Neuronal stem cell (in vitro differentiated cells): Measurements from ENCODE around the gene NSMCE1.

Experiments used
- DNase-seq: peaks from one replicate; pipeline ENCODE4 v3.0.0-alpha.2; 2013; ENCODE audit warnings: low spot score
- H2AFZ ChIP-seq: one replicate; pipeline ENCODE4 v1.6.1; 2013; ENCODE audit warnings: mild to moderate bottlenecking, low read length, inconsistent platforms
- H2AK5ac ChIP-seq: 2 replicates; pipeline ENCODE4 v1.6.1; 2013; ENCODE audit warnings: low read depth, mild to moderate bottlenecking, inconsistent platforms, low read length, moderate library complexity, mixed read lengths
- H2BK120ac ChIP-seq: 2 replicates; pipeline ENCODE4 v1.6.1; 2013; ENCODE audit warnings: low read depth, mild to moderate bottlenecking, inconsistent platforms, low read length, moderate library complexity, mixed read lengths
- H2BK12ac ChIP-seq: one replicate; pipeline ENCODE4 v1.6.1; 2013; ENCODE audit warnings: low read length, inconsistent platforms
- H2BK15ac ChIP-seq: 2 replicates; pipeline ENCODE4 v1.6.1; 2013; ENCODE audit warnings: mild to moderate bottlenecking, low read length, inconsistent platforms, mixed read lengths
- H2BK5ac ChIP-seq: one replicate; pipeline ENCODE4 v1.6.1; 2013; ENCODE audit warnings: inconsistent platforms, mild to moderate bottlenecking, low read length, moderate library complexity
- H3K14ac ChIP-seq: one replicate; pipeline ENCODE4 v1.6.1; 2013; ENCODE audit warnings: low read length, inconsistent platforms
- H3K18ac ChIP-seq: 2 replicates; pipeline ENCODE4 v1.6.1; 2013; ENCODE audit warnings: low read length, inconsistent platforms
- H3K23ac ChIP-seq: 2 replicates; pipeline ENCODE4 v1.6.1; 2013; ENCODE audit warnings: low read depth, mild to moderate bottlenecking, mixed read lengths, low read length, inconsistent platforms; ENCODE audit not compliant: poor library complexity
- H3K27ac ChIP-seq: replicated peaks from 3 replicates; pipeline ENCODE4 v1.5.1; 2013; ENCODE audit warnings: low read length, inconsistent platforms
- H3K27me3 ChIP-seq, 3 experiments: 2 replicates each; pipeline ENCODE4 v1.6.1; 2013; ENCODE audit warnings: low read length in 3 of 3, mild to moderate bottlenecking in 2 of 3, inconsistent platforms in 1 of 3, low read depth in 1 of 3, mixed read lengths in 1 of 3, moderate library complexity in 1 of 3; ENCODE audit not compliant: control insufficient read depth in 3 of 3, insufficient read depth in 3 of 3
- H3K36me3 ChIP-seq, 2 donors: replicated peaks in 1 of 2; 2 replicates each; pipeline ENCODE4 v1.6.1; 2013; ENCODE audit warnings: low read length in 2 of 2; ENCODE audit not compliant: control insufficient read depth in 2 of 2, insufficient read depth in 2 of 2
- H3K4ac ChIP-seq: 2 replicates; pipeline ENCODE4 v1.6.1; 2013; ENCODE audit warnings: inconsistent platforms, mild to moderate bottlenecking, low read length, moderate library complexity
- H3K4me1 ChIP-seq, 2 donors: 1 replicate in 1 of 2; 2 replicates in 1 of 2; pipeline ENCODE4 v1.6.1; 2013; ENCODE audit warnings: low read length in 2 of 2, low read depth in 1 of 2; ENCODE audit not compliant: control insufficient read depth in 2 of 2, insufficient read depth in 1 of 2
- H3K4me2 ChIP-seq: one replicate; pipeline ENCODE4 v1.6.1; 2013; ENCODE audit warnings: mild to moderate bottlenecking, low read length, inconsistent platforms; ENCODE audit not compliant: insufficient read depth, poor library complexity, severe bottlenecking
- H3K4me3 ChIP-seq, 2 donors: 2 replicates each; pipeline ENCODE4 v1.5.1; 2013; ENCODE audit warnings: low read length in 2 of 2, mild to moderate bottlenecking in 2 of 2, inconsistent platforms in 1 of 2, moderate library complexity in 1 of 2
- H3K79me1 ChIP-seq: one replicate; pipeline ENCODE4 v1.6.1; 2013; ENCODE audit warnings: low read depth, mild to moderate bottlenecking, inconsistent platforms, low read length, moderate library complexity
- H3K9ac ChIP-seq: one replicate; pipeline ENCODE4 v1.6.1; 2013; ENCODE audit warnings: mild to moderate bottlenecking, low read depth, low read length, inconsistent platforms; ENCODE audit not compliant: poor library complexity
- H3K9me3 ChIP-seq, 2 donors: replicated peaks in 1 of 2; 2 replicates each; pipeline versions ENCODE3 to v1.6.1; 2013; ENCODE audit warnings: low read length in 2 of 2, mild to moderate bottlenecking in 2 of 2, inconsistent platforms in 1 of 2, low read depth in 1 of 2, mixed read lengths in 1 of 2, moderate library complexity in 1 of 2; ENCODE audit not compliant: control insufficient read depth in 2 of 2, insufficient read depth in 1 of 2
- H4K8ac ChIP-seq: one replicate; pipeline ENCODE4 v1.6.1; 2013; ENCODE audit warnings: low read depth, mild to moderate bottlenecking, inconsistent platforms, low read length, moderate library complexity
- H4K91ac ChIP-seq: one replicate; pipeline ENCODE4 v1.6.1; 2013; ENCODE audit warnings: low read length, low read depth, mild to moderate bottlenecking, inconsistent platforms; ENCODE audit not compliant: poor library complexity
- WGBS, 2 donors: extraction: QIAGEN DNeasy Blood & Tissue Kit; methylation state at CpG; one replicate each; pipeline ENCODE4 v1.1.7; 2013; ENCODE audit warnings: missing lambda C conversion rate in 2 of 2, mixed read lengths in 1 of 2; ENCODE audit not compliant: insufficient read length in 2 of 2, insufficient replicate concordance in 1 of 2; ENCODE audit errors: extremely low coverage in 2 of 2; 5-methylcytosine and 5-hydroxymethylcytosine counted together

The NSMCE1 gene

DNA sequence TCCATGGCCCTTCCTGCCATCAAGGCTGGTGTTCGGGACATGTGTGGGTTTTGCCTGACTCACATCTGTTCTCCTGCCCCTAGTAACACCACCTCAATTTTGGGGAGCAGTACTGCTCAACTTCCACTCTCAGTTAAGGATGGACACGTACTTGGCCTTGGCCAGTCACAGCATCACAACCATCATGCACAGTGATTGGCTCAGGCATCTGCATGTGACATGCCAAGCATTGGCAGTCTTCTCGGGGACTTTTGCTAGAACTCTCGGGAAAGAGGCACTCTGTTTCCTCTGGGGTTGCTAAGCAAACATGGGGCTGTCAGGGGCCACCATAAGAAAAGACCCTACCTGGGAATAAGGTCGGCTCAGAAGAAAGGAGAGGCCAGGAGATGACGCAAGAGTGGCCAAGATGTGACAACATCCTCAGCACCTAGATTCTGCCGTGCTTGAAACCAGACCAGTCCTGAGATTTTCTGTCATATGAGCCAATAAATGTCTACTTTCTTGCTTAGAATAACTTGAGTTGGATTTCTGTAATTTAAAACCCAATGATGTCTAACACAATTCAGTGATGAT is 77.1 kb downstream of the NSMCE1 start:
- WGBS, 2 donors: no CpG with 5 or more reads among the region's 7 CpGs
- no peak overlapping the region for H3K9ac ChIP-seq
- H3K14ac ChIP-seq: no peak overlapping the region
- H3K23ac ChIP-seq: no peak overlapping the region
- no peaks in the 10 kb centered on the region for H3K4me1 ChIP-seq
- no peaks in the 10 kb centered on the region for H3K79me1 ChIP-seq
- H3K4ac ChIP-seq: no peak overlapping the region
- no peak overlapping the region for H2BK15ac ChIP-seq
- H4K8ac ChIP-seq: no peak overlapping the region
- no peaks in the 10 kb centered on the region for H3K36me3 ChIP-seq
- no peak overlapping the region for H3K4me2 ChIP-seq
- no peak overlapping the region for H3K27ac ChIP-seq
- no peak overlapping the region for H2AK5ac ChIP-seq
- H2BK12ac ChIP-seq: no peak overlapping the region
- no peak overlapping the region for H3K4me3 ChIP-seq
- H4K91ac ChIP-seq: no peak overlapping the region
- H2BK120ac ChIP-seq: no peak overlapping the region
- H3K18ac ChIP-seq: no peak overlapping the region
- peaks cover 0 to 2% of the 10 kb centered on the region in 2 donors for H3K9me3 ChIP-seq
- H2AFZ ChIP-seq: no peak overlapping the region
- no peaks in the 10 kb centered on the region for H3K27me3 ChIP-seq
- no peak for DNase-seq
- no peak overlapping the region for H2BK5ac ChIP-seq

DNA sequence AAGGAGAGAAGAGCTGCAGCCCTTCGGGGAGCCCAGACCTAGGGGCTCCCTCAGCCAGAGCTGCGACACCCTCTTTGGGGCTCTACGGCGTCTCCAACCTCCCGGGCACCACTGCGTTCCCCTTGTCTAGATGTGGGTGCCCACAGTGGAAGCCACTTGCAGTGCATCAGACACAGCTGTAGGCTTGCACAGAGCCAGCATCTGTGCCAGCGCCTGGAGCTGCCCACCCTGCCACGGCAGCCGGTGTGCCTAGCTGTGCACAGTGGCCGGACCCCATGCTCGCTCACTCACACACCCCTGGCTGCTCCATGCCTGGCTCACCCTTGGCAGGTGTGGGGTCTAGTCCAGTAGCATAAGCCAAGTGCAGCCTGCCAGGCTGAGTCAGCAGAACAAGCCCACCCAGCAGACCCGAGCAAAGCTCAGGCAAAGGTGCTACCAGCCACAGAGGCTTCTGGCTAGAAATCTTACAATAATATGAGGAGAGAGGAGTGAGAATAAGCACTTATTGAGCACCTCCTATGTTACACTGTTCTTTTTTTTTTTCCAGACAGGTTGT is 78.2 kb downstream of the NSMCE1 start:
- H4K91ac ChIP-seq: no peak overlapping the region
- H3K4ac ChIP-seq: peak overlapping the region; percentile 19
- no peak overlapping the region for H3K4me3 ChIP-seq
- H3K9me3 ChIP-seq: peaks cover 0 to under 1% of the 10 kb centered on the region in 2 donors
- H3K4me2 ChIP-seq: no peak overlapping the region
- no peak overlapping the region for H2AK5ac ChIP-seq
- no peak overlapping the region for H2BK120ac ChIP-seq
- no peak overlapping the region for H2BK12ac ChIP-seq
- H3K27ac ChIP-seq: no peak overlapping the region
- H3K36me3 ChIP-seq: no peaks in the 10 kb centered on the region
- H2AFZ ChIP-seq: no peak overlapping the region
- H3K9ac ChIP-seq: no peak overlapping the region
- H2BK5ac ChIP-seq: no peak overlapping the region
- no CpG with 5 or more reads among the region's 12 CpGs for WGBS, 2 donors
- no peaks in the 10 kb centered on the region for H3K27me3 ChIP-seq
- H3K4me1 ChIP-seq: no peaks in the 10 kb centered on the region
- H4K8ac ChIP-seq: no peak overlapping the region
- no peak overlapping the region for H2BK15ac ChIP-seq
- no peaks in the 10 kb centered on the region for H3K79me1 ChIP-seq
- no peak overlapping the region for H3K23ac ChIP-seq
- H3K18ac ChIP-seq: peak overlapping the region; percentile 11
- DNase-seq: no peak
- no peak overlapping the region for H3K14ac ChIP-seq

DNA sequence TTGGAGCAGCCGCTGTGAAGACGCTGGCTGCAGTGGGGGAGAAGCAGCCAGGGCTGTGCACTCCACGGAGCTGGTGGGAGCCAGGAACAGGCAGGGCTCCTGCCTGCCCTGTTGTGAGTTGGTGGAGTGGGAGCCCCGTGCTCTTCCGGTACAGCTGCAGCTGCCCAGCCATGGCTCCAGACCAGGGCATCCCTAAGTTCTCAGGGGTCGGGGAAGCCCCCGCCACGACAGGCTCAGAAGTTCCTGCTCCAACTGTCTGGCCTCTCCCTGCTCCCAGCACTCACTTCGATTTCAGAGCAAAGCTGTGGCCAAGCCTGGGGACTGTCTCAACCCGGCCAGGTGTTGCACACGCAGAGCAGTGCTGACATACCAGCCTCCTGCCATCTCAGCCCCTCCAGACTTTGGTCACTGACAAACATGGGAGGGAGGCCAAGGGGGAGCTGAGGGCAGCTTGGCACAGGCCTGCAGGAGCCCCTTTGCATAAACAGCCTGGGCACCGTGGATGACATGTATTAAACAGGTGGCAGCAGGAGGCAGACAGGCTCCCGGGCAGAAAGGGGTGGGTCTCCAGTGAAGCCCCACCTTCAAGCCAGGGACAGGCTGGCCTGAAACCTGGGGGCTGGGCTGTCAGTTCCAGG is 79.1 kb downstream of the NSMCE1 start:
- H2BK12ac ChIP-seq: no peak overlapping the region
- no peak overlapping the region for H2AK5ac ChIP-seq
- H3K9ac ChIP-seq: no peak overlapping the region
- no peak overlapping the region for H4K91ac ChIP-seq
- no CpG with 5 or more reads among the region's 13 CpGs for WGBS, 2 donors
- H3K23ac ChIP-seq: peak overlapping the region; percentile 34
- H3K18ac ChIP-seq: no peak overlapping the region
- H2BK5ac ChIP-seq: no peak overlapping the region
- H3K4me1 ChIP-seq: no peaks in the 10 kb centered on the region
- DNase-seq: no peak
- H3K14ac ChIP-seq: peak overlapping the region; percentile 28
- no peaks in the 10 kb centered on the region for H3K36me3 ChIP-seq
- H3K4me2 ChIP-seq: no peak overlapping the region
- peak overlapping the region; percentile 27 for H2BK15ac ChIP-seq
- H2AFZ ChIP-seq: peak overlapping the region; percentile 0
- H4K8ac ChIP-seq: no peak overlapping the region
- H3K27ac ChIP-seq: no peak overlapping the region
- no peak overlapping the region for H3K4ac ChIP-seq
- no peak overlapping the region for H2BK120ac ChIP-seq
- H3K27me3 ChIP-seq: no peaks in the 10 kb centered on the region
- H3K9me3 ChIP-seq: no peaks in the 10 kb centered on the region
- no peaks in the 10 kb centered on the region for H3K79me1 ChIP-seq
- H3K4me3 ChIP-seq: no peak overlapping the region

DNA sequence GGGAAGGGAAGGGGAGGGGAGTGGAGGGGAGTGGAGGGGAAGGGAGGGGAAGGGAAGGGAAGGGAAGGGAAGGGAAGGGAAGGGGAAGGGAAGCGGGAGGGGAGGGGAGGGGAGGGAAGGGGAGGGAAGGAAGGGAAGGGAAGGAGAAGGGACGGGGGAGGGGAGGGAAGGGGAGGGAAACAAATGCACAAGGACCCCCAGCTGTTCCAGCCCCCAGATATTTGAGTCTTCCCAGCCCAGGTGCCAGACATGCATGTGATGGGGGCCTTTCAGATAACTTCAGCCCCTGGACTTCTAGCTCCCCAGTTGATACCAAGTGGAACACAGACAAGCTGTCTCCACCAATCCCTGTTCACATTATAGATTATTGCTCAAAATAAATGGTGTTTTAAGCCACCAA is 79.9 kb downstream of the NSMCE1 start:
- Histone ChIP-seq H3K79me1 (no peaks in the 10 kb centered on the region), H2BK12ac (no peak overlapping the region), H3K9ac (no peak overlapping the region), H3K23ac (no peak overlapping the region), H2AFZ (no peak overlapping the region), H3K4me3 (no peak overlapping the region), H2BK15ac (no peak overlapping the region), H4K91ac (no peak overlapping the region), H2BK5ac (no peak overlapping the region), H4K8ac (no peak overlapping the region), H3K4me2 (no peak overlapping the region), H3K18ac (no peak overlapping the region), H3K36me3 (no peaks in the 10 kb centered on the region), H3K9me3 (no peaks in the 10 kb centered on the region), H3K14ac (no peak overlapping the region), H3K27me3 (no peaks in the 10 kb centered on the region), H3K4ac (no peak overlapping the region), H2AK5ac (no peak overlapping the region), H2BK120ac (no peak overlapping the region), H3K4me1 (no peaks in the 10 kb centered on the region), H3K27ac (no peak overlapping the region)
- no CpG with 5 or more reads among the region's 2 CpGs for WGBS, 2 donors
- no peak for DNase-seq
